Skin of body (tissue), 2 donors: Measurements from ENCODE around the gene SFXN3. TPM values are rescaled to one million over a fixed set of nuclear protein-coding genes. Genes with fewer than 3 reads are reported as not detected.

Experiments
- DNase-seq: peaks from one replicate; lab custom pipeline; 2025; lab: John Stamatoyannopoulos, UW
- total RNA-seq: library from RNA; depleted of rRNA; stranded (reverse); fragments of >200 nt; gene quantifications from one replicate; pipeline ENCODE4 v1.2.3, GENCODE V29; 2014

The SFXN3 gene
- total RNA-seq, 1 donor from 2014 or later = 34.4 TPM

DNA sequence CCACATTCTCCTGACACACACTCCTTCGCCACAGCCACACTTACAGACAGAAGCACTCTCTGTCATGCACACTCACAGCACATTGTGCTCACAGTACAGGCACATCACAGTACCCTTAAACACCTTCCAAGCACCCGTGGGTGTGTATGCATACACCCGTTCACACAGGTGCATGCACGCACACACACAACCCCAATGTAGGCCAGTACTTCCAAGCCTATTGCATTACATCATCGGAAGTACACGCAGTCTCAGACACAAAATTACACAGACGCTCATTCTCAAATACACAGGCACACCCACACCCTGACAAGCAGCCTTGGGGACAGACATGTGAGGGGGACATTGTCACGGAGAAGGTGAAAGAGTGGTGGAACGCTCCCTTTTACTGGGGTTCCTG lies 41.9 kb downstream of the SFXN3 start:
- no peak for DNase-seq

DNA sequence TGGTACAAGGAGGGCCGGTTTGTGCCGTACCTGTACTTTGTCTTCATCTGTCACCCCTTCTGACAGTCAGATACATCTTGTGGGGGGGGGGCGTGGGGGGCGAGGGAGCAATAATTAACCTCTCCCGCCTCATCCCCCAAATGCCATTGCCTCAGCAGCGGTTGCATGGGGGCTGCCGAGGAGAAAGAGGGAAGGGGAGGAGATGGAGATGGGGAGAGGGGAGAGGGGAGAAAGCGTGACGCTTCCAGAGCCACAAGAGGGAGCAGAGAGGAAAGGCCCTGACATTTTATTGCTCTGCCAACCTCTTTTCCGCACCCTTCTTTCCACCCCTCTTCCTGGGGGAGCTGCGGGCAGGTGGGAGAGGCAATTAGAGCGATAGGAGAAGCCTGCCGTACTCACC lies 42.6 kb downstream of the SFXN3 start:
- DNase-seq = no peak

DNA sequence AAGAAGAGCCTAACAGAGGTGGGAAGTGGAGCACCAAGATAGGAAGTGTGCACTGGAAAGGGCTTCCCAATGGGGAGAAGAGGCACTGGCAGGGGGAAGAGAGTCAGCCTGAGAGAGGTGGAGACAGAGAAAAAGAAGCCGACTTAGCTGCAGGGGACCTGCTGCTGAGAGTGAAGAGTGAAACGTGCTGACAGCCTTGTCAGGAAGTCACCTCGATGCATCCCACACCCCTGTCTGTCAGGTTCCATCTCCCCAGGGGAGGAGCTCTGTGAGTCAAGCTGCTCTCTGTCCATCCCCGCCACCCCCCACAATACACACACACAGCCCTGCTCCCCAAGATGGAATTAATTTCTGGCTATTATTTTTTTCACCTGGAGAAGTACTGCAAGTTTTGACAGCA lies 44.7 kb downstream of the SFXN3 start:
- no peak for DNase-seq

DNA sequence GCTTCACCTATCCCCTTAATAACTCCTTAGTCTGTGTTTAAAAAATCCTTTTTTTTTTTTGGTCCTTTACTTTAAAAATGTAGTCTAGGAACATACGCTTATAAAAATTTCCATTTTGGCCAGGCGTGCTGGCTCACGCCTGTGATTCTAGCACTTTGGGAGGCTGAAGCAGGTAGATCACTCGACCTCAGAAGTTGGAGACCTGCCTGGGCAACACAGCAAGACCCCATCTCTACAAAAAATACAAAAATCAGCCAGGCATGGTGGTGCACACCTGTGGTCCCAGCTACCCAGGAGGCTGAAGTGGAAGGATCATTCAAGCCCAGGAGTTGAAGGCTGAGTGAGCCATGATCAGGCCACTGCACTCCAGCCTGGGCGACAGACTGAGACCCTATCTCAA lies 45.6 kb downstream of the SFXN3 start:
- DNase-seq = no peak

DNA sequence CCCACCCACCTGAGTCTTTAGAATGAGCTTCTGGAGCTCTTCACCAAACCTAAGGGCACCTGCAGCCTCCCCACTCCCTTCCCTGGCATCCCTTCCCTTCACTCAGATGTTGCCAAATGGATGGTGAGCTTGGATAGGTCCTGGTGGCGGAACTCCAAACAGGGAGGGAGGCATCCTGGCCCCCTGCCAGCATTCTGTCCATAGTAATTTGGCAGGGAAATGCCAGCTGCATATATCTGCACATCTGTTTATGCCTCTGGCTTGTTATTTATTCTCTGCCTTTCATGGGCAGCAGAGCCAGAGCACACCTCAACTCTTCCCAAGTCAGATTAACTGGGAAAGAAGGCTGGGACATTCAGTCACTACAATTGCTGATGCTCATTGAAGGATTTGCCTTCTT lies 48.8 kb downstream of the SFXN3 start:
- no peak for DNase-seq

DNA sequence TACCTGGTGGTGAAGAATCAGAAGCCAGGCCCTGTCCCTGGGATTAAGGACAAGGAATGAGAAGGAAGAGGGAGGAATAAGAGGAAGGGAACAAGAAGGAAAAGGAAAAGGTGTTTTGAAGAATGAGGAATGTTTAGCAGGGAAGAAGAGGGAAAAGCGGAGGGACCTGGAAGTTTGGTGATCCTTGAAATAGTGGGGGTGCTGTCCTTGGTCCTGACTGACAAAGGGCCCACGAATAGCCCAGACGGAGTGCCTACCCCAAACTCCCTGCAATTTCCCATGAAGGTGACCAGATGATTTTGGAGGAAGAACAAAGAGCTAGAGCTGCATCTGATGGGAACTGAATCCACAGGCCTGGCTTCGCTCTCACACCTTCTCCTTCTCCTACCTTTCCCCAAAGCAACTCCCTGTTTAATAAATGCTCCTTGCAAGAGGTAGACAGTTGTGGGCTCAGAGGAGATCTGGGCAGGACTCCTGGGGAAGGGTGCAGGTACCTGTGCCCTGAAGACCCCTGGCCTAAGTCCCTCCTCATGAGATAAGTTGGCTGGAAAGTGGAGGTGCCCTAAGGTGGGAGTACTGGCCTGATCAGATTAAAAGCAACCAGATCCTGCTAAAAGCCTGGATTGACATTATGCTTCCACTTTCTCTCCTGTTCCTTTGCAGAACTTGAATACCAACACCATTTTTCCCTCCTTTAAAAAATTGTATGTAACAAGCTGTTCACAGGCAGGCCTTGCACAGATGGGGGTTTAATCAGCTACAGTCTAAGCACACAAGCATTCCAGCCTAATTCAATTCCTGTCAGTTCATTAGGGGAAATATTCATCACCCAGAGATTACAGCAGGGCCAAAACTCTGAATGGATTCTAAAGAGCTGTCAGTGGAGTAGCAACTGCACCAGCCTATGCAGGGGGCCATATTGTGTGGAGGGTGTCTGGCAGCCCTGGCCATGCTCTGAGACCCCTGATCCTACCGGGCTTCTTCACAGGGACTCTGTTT lies 50.2 kb downstream of the SFXN3 start:
- no peak for DNase-seq

DNA sequence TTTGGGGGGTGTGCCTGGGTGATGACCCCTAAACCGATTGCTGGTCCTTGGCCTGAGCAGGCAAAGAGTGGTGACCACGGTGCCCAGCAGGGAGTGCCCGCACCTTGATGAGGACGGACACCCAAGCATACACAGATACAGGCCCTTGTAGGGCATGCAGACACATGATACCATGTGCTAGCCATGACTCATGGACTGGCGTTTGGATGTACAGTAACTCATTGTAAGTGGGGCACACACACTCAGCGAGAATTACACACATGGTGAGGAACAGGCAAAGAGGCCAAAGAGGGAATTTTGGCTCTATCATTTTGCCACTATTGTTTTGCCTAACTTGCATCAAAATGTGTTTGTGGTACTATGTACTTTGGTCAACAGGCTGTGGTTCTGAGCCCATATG lies 54.8 kb downstream of the SFXN3 start:
- DNase-seq = no peak

DNA sequence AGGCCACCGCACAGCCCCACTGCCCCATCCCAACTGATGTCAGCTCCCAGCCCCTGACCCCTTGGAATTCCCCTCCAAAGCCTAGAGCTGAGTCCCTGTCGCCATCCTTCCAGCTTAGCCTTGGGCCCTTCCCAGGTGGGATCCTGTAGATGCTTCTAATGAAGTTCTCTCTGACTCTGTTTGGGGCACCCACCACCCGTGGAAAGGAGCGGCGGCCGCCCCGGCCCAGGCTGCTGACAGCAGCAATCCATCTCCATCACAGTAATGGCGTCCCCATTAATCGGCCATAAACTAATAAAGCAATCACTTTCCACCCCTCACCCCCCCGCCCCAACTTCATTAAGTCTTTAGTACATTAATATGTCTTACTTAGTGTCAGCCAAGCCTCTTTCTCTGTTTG lies 56.3 kb downstream of the SFXN3 start:
- DNase-seq = no peak

DNA sequence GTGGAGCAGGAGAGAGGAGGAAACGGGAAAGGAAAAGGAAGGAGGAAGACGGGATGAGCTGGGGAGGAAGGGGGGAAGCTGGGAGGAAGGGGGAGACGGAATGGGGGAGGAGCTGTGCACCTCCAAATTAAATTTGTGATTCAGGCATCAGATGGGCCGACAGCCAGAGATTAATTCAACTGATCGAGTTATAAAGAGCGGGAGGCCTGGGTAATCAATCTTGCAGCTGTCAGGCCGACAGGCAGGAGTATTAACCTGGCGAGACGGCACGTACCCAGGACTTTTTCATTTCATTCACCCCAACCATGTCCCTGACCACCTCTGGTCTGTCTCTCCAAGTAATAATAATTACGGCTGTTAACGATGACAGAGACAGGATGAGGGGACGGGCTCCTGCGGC lies 56.9 kb downstream of the SFXN3 start:
- no peak for DNase-seq

DNA sequence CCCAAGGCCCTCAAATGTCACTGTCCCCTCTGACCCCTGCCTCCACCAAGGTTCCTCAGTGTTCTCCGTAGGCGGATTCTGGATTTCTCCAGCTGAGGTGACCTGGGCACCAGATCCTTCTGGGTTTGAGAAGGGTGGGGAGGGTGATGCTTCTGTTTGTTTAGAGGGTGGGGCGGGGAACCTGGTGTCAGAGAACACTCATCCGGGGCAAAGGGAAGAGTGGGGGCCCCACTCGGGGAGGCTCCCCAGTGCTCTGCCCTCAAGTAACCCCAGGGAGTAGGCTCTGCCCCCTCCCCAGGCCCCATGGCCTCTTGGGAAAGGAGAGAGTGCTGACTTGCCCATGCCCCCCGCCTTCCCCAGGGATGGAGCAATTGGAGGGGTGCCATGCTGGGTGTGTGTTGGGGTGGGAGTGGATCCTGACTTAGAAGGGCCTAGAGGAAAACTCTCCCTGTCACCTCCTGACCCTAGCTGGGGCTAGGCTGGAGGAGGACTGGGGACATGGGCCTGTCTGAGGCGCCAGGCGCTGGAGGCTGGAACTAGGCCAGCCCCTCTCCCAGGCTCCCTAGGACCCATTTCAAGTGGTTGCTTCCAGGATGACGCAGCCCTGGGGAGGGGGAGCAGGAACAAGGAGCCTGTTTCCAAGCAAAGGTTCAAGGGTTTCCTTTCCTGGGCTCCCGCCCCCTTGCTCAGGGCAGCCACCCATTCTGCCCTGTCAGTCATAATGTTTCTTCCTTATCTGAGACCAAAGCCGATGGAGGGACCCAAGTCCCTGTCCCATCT lies 58.7 kb downstream of the SFXN3 start:
- no peak for DNase-seq

DNA sequence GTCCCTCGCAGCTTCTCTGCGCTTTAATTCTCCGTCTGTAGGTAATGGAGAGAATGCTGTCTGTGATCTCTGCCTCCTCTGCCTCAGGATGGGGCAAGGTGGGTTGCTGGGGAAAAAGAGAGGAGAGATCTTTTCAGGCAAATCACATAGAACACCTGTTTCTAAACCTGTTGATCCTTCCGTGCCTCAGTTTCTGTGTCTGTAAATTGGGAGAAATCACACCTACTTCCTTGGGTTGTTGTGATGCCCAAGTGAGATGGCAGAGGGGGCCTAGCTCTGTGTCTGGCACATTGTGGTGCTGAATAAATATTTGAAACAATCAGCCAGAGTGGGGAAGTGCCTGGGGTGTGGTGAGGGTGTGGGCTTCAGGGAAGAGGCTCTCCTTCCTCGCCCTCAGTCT lies 59.6 kb downstream of the SFXN3 start:
- no peak for DNase-seq

Other genes with a start within 250 kb of the SFXN3 start
- 37.9 TPM for gene SLF2, start 118.3 kb upstream of the SFXN3 start, total RNA-seq
- gene SEMA4G, start 61.7 kb upstream of the SFXN3 start, total RNA-seq = 1.9 TPM
- gene MRPL43, start 43.7 kb upstream of the SFXN3 start, total RNA-seq = 32.3 TPM
- 4.1 TPM for gene TWNK, start 43.7 kb upstream of the SFXN3 start, total RNA-seq
- gene LZTS2, start 31.4 kb upstream of the SFXN3 start, total RNA-seq = 32.7 TPM
- 1.2 TPM for gene PDZD7, start 105 bp upstream of the SFXN3 start, total RNA-seq
- 17.7 TPM for gene KAZALD1, start 30.8 kb downstream of the SFXN3 start, total RNA-seq
- gene TLX1, start 100.1 kb downstream of the SFXN3 start, total RNA-seq = not detected
- gene LBX1, start 198.2 kb downstream of the SFXN3 start, total RNA-seq = 0.20 TPM